CD4-positive, alpha-beta T cell treated with Interleukin-21 for 1 hour (primary cell): ENCODE measurements around the gene FAS.

Source experiments
- DNase-seq: peaks from one replicate; pipeline ENCODE4 v3.0.0-alpha.2; 2020

Gene FAS

GRCh38 chr10:89043052-89043451, 52.5 kb downstream of the FAS start:
- DNase-seq, result no peak

DNA sequence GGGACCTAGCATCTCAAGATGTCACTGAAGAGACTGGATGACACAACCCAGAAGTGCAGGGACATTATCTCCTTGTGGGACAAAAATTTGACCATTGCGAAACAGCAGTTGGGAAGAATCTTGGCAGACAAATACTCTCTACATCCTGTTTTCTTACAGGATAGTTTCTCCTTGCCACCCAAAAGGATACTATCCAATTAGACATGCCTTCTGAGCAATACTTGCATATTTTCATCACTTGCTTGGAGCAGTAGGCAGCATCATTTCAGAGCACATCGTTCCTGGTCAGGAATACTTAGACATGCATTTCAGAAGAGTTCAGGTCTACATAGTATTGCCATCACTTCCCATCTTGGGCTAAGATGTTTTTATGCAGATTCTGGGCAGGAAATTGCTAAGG, 56.8 kb downstream of the FAS start:
- DNase-seq, result no peak

GRCh38 chr10:89051593-89051992, 61.0 kb downstream of the FAS start:
- no peak for DNase-seq

DNA sequence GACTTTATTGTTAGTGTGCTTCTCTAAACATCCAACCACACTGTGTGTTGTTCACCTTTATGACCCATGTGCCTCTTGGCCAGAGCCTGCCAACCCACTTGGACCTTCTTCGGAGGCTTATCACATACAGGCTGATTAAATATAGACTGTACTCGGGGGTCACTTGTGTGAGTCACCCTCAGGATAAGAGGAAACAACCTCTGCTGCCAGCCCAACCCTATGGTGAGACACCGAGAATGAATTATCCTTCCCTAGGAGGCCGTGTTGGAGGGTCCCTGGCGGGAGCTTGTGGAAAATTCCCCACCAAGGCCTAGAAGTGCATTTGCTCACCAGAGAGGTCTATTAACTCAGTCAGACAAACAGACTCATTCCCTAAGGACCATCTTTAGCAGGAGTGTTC, 63.0 kb downstream of the FAS start:
- no peak for DNase-seq

DNA sequence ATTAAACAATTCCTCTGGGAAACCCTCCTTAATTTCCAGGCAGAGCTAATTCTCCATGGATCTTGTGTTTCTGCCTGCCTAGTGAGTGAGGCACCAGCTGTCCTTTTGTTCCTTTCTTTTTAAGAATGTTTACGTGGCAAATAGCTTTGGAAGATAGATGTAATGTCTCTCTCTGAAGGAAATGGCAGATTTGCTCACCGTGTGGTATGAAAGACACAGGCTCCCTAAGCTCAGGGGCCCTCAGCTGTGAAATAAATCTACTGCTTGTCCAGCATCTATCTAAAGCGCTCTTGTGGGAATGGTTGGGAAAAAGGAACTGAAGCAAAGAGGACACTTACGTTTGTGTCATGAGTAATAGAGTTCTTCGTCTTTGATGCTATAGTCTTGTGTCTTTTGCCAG, 64.6 kb downstream of the FAS start:
- no peak for DNase-seq

- no peak for DNase-seq
Measured at GRCh38 chr10:89062861-89063260, 72.3 kb downstream of the FAS start.

- DNase-seq, result no peak
Measured at GRCh38 chr10:89063465-89063864, 72.9 kb downstream of the FAS start.

GRCh38 chr10:89064748-89065147, 74.2 kb downstream of the FAS start:
- DNase-seq, result no peak
